Measurements from ENCODE around the gene CA4. TPM values are rescaled to one million over a fixed set of nuclear protein-coding genes. Genes with fewer than 3 reads are reported as not detected.

The CA4 gene
- total RNA-seq, 1 donor from 2014 or later = 3.7 TPM

Other genes with a start within 250 kb of the CA4 start
- 12.4 TPM for gene RNFT1, start 185.2 kb upstream of the CA4 start, total RNA-seq
- gene HEATR6, start 71.1 kb upstream of the CA4 start, total RNA-seq = 11.4 TPM
- 32.1 TPM for gene USP32, start 242.2 kb downstream of the CA4 start, total RNA-seq

Data from cardiac septum (tissue), 1 donor.